ENCODE results near the gene GLRX3.
A peak's percentile ranks its signal among the peaks of the same experiment; 100 is the strongest.
"Not testable (repeated sequence)": the region's sequence is repeated elsewhere in the genome, so short reads cannot be mapped to it uniquely, and the experiment has no call there.

The GLRX3 gene

GRCh38 chr10:130136226-130137089 lies at the start of gene GLRX3:
Gene GLRX3, plus strand, starts transcription at chr10:130136391. Its CDS starts 30 bp downstream, at chr10:130136421.
- DNase-seq = peak; percentile 90

GRCh38 chr10:130090565-130090964 lies 45.6 kb upstream of the GLRX3 start:
- not testable (repeated sequence) for DNase-seq

GRCh38 chr10:130099344-130099743 lies 36.8 kb upstream of the GLRX3 start:
- no peak for DNase-seq

- no peak for DNase-seq
These were observed 30.5 kb upstream of the GLRX3 start for GRCh38 chr10:130105724-130106123.

GRCh38 chr10:130108146-130108545 lies 28.0 kb upstream of the GLRX3 start:
- DNase-seq = not testable (repeated sequence)

GRCh38 chr10:130108934-130109604 lies 27.1 kb upstream of the GLRX3 start:
- no peak for DNase-seq

GRCh38 chr10:130109796-130110245 lies 26.4 kb upstream of the GLRX3 start:
- peak; percentile 64 for DNase-seq

- DNase-seq = peak; percentile 100
These were observed 25.7 kb upstream of the GLRX3 start, which contains the start of gene C10orf143 for GRCh38 chr10:130110246-130111112. Gene C10orf143, minus strand, starts transcription at chr10:130110830. Its CDS starts 58 bp downstream, at chr10:130110772.

- peak; percentile 91 for DNase-seq
These were observed 24.9 kb upstream of the GLRX3 start for GRCh38 chr10:130111113-130111851.

- DNase-seq = no peak
These were observed 24.4 kb upstream of the GLRX3 start for GRCh38 chr10:130111852-130112180.

GRCh38 chr10:130112821-130113220 lies 23.4 kb upstream of the GLRX3 start:
- no peak for DNase-seq

GRCh38 chr10:130116942-130117341 lies 19.2 kb upstream of the GLRX3 start:
- DNase-seq = not testable (repeated sequence)

GRCh38 chr10:130117535-130117934 lies 18.7 kb upstream of the GLRX3 start:
- DNase-seq = not testable (repeated sequence)

- DNase-seq = no peak
These were observed 14.6 kb upstream of the GLRX3 start for GRCh38 chr10:130121486-130122079.

- DNase-seq = peak; percentile 56
These were observed 8.7 kb upstream of the GLRX3 start for GRCh38 chr10:130127364-130128061.

GRCh38 chr10:130128062-130128781 lies 8.0 kb upstream of the GLRX3 start:
- DNase-seq = no peak

GRCh38 chr10:130128922-130129321 lies 7.3 kb upstream of the GLRX3 start:
- no peak for DNase-seq

GRCh38 chr10:130135676-130136225 lies 440 bp upstream of the GLRX3 start:
- DNase-seq = no peak

- no peak for DNase-seq
These were observed 878 bp downstream of the GLRX3 start for GRCh38 chr10:130137090-130137448.

Data from activated T-cell treated with anti-CD3 and anti-CD28 coated beads, Interleukin-2, amount 50 U/mL, for 1 hour (primary cell).